ENCODE measurements around the gene FGD6.
"Not testable (repeated sequence)": the region's sequence is repeated elsewhere in the genome, so short reads cannot be mapped to it uniquely, and the experiment has no call there.

Gene FGD6

GRCh38 chr12:95205685-95206084 is 11.6 kb downstream of the FGD6 start:
- DNase-seq (ENCODE audit: extremely low read depth in 1 of 2, low read depth in 1 of 2): no peak

- no peak for DNase-seq (ENCODE audit: extremely low read depth in 1 of 2, low read depth in 1 of 2)
Measured at GRCh38 chr12:95205016-95205624, 12.1 kb downstream of the FGD6 start.

- no peak for DNase-seq (ENCODE audit: extremely low read depth in 1 of 2, low read depth in 1 of 2)
Measured at GRCh38 chr12:95204141-95204866, 13.0 kb downstream of the FGD6 start.

- no peak for DNase-seq (ENCODE audit: extremely low read depth in 1 of 2, low read depth in 1 of 2)
Measured at GRCh38 chr12:95203487-95204030, 13.7 kb downstream of the FGD6 start.

GRCh38 chr12:95202691-95203486 is 14.4 kb downstream of the FGD6 start:
- no peak for DNase-seq (ENCODE audit: extremely low read depth in 1 of 2, low read depth in 1 of 2)

GRCh38 chr12:95201056-95201670 is 16.1 kb downstream of the FGD6 start:
- no peak for DNase-seq (ENCODE audit: extremely low read depth in 1 of 2, low read depth in 1 of 2)

- no peak for DNase-seq (ENCODE audit: extremely low read depth in 1 of 2, low read depth in 1 of 2)
Measured at GRCh38 chr12:95200128-95200894, 17.0 kb downstream of the FGD6 start.

- no peak for DNase-seq (ENCODE audit: extremely low read depth in 1 of 2, low read depth in 1 of 2)
Measured at GRCh38 chr12:95198914-95199313, 18.4 kb downstream of the FGD6 start.

- no peak for DNase-seq (ENCODE audit: extremely low read depth in 1 of 2, low read depth in 1 of 2)
Measured at GRCh38 chr12:95197636-95198035, 19.6 kb downstream of the FGD6 start.

- DNase-seq (ENCODE audit: extremely low read depth in 1 of 2, low read depth in 1 of 2): not testable (repeated sequence)
Measured at GRCh38 chr12:95196875-95197569, 20.2 kb downstream of the FGD6 start.

GRCh38 chr12:95195122-95195521 is 22.1 kb downstream of the FGD6 start:
- no peak for DNase-seq (ENCODE audit: extremely low read depth in 1 of 2, low read depth in 1 of 2)

- DNase-seq (ENCODE audit: extremely low read depth in 1 of 2, low read depth in 1 of 2): no peak
Measured at GRCh38 chr12:95193139-95193538, 24.1 kb downstream of the FGD6 start.

GRCh38 chr12:95192271-95192670 is 25.0 kb downstream of the FGD6 start:
- DNase-seq (ENCODE audit: extremely low read depth in 1 of 2, low read depth in 1 of 2): no peak

- DNase-seq (ENCODE audit: extremely low read depth in 1 of 2, low read depth in 1 of 2): no peak
Measured at GRCh38 chr12:95191060-95191696, 26.1 kb downstream of the FGD6 start.

- no peak for DNase-seq (ENCODE audit: extremely low read depth in 1 of 2, low read depth in 1 of 2)
Measured at GRCh38 chr12:95187865-95188415, 29.3 kb downstream of the FGD6 start.

- DNase-seq (ENCODE audit: extremely low read depth in 1 of 2, low read depth in 1 of 2): no peak
Measured at GRCh38 chr12:95185854-95186253, 31.4 kb downstream of the FGD6 start.

- DNase-seq (ENCODE audit: extremely low read depth in 1 of 2, low read depth in 1 of 2): no peak
Measured at GRCh38 chr12:95185072-95185471, 32.2 kb downstream of the FGD6 start.

- DNase-seq (ENCODE audit: extremely low read depth in 1 of 2, low read depth in 1 of 2): no peak
Measured at GRCh38 chr12:95184121-95184520, 33.1 kb downstream of the FGD6 start.

- DNase-seq (ENCODE audit: extremely low read depth in 1 of 2, low read depth in 1 of 2): no peak
Measured at GRCh38 chr12:95182868-95183415, 34.3 kb downstream of the FGD6 start.

Data from stimulated activated CD8-positive, alpha-beta memory T cell treated with anti-CD3 and anti-CD28 coated beads, Interleukin-7, amount 100 ng/mL, for 48 hours (primary cell).